Measurements from ENCODE around the gene CDH4. TPM values are rescaled to one million over a fixed set of nuclear protein-coding genes. Genes with fewer than 3 reads are reported as not detected.

The CDH4 gene
- total and polyA plus RNA-seq, 2 of the 8 experiments (the other 6 are each of a cell fraction or from before 2014, with no cell fraction given): 4.3 to 7.9 TPM

GRCh38 chr20:61861054-61861841 is 609.2 kb downstream of the CDH4 start:
- H2AFZ ChIP-seq (ENCODE audit: low read length): no peak overlapping the region
- H3K4me3 ChIP-seq (ENCODE audit: extremely low read depth in 1 of 4, insufficient read depth in 2 of 4, low read depth in 3 of 4, low read length in 4 of 4): no peak overlapping the region
- H3K4me2 ChIP-seq (ENCODE audit: insufficient read depth in 1 of 2, low read depth in 2 of 2, low read length in 2 of 2): no peak overlapping the region
- ChIA-PET POLR2A (ENCODE audit: partially characterized antibody) (no interaction called here), CTCF (ENCODE audit: partially characterized antibody) (interaction anchor here (0.7 to 2.6 kb wide), 13 partner anchors 9 to 252 kb away, joined by 3 to 12 read pairs (median 3); no protein-coding TSS in a partner anchor)
- H4K91ac ChIP-seq (replicated peaks; ENCODE audit: insufficient read length, low read length): no peak overlapping the region
- H3K23ac ChIP-seq (ENCODE audit: insufficient read length): no peak overlapping the region
- no peak overlapping the region for H2BK12ac ChIP-seq (ENCODE audit: low read depth, low read length)
- no peak overlapping the region for H3K14ac ChIP-seq (ENCODE audit: insufficient read length)
- WGBS, 2 experiments (ENCODE audit: extremely low coverage in 1 of 2, insufficient coverage in 1 of 2, insufficient read length in 1 of 2, insufficient replicate concordance in 2 of 2, low coverage in 1 of 2, low lambda C conversion rate in 2 of 2, missing lambda C conversion rate in 1 of 2): 91% methylated on average over 29 of the region's 33 CpGs; no CpG with 5 or more reads in 1 of the 2 experiments
- no peaks in the 10 kb centered on the region for H3K4me1 ChIP-seq (replicated peaks in 1 of 4; ENCODE audit: control insufficient read depth in 3 of 4, insufficient read depth in 4 of 4, low read length in 3 of 4)
- 0 out of 2 replicates have a peak overlapping the region, but pooled peaks have one; percentile 16 for H2BK15ac ChIP-seq (ENCODE audit: low read length)
- no peak overlapping the region for H3K27ac ChIP-seq (ENCODE audit: low read depth, low read length)
- FAIRE-seq (no peak), DNase-seq (ENCODE audit: low read depth in 1 of 2, low spot score in 2 of 2) (no peak)
- peaks cover 3 to 6% of the 10 kb centered on the region in 2 experiments for H4K20me1 ChIP-seq (replicated peaks in 1 of 2; ENCODE audit: control insufficient read depth in 1 of 2, insufficient read depth in 2 of 2, low read length in 2 of 2)
- no peak overlapping the region for H3K18ac ChIP-seq (ENCODE audit: extremely low read depth, low read length)
- no peak overlapping the region for H3K56ac ChIP-seq (replicated peaks; ENCODE audit: insufficient read length, low read depth, low read length)
- H2BK5ac ChIP-seq (ENCODE audit: low read depth, low read length): no peak overlapping the region
- no peaks in the 10 kb centered on the region for H3K9me3 ChIP-seq (ENCODE audit: insufficient read depth in 2 of 2, low read depth in 1 of 2, low read length in 1 of 2)
- no peak overlapping the region for H3K4ac ChIP-seq (replicated peaks; ENCODE audit: insufficient read length, low read depth, low read length)
- no peaks in the 10 kb centered on the region; the same call in 1 of the 2 replicates for H3K79me1 ChIP-seq (ENCODE audit: low read depth, low read length)
- no peak overlapping the region for H4K5ac ChIP-seq (ENCODE audit: insufficient read length, low read depth, low read length)
- H3K36me3 ChIP-seq (ENCODE audit: control insufficient read depth in 2 of 4, insufficient read depth in 4 of 4, low read length in 3 of 4): no peaks in the 10 kb centered on the region
- peaks cover 12% of the 10 kb centered on the region; the same call in 1 of the 2 replicates for H3K23me2 ChIP-seq (ENCODE audit: low read depth, low read length)
- no peak overlapping the region for H4K8ac ChIP-seq (ENCODE audit: extremely low read depth, insufficient read depth, low read length)
- H2BK20ac ChIP-seq (ENCODE audit: low read length): no peak overlapping the region
- H2BK120ac ChIP-seq (replicated peaks; ENCODE audit: low read depth, low read length): no peak overlapping the region
- peaks cover 0 to 4% (median 0%) of the 10 kb centered on the region in 4 experiments; a peak in 3 of 7 replicates for H3K27me3 ChIP-seq (replicated peaks in 1 of 4; ENCODE audit: control insufficient read depth in 3 of 4, extremely low read depth in 1 of 4, insufficient read depth in 3 of 4, low read length in 3 of 4)
- H2AK5ac ChIP-seq (ENCODE audit: low read depth, low read length): no peak overlapping the region
- H3K79me2 ChIP-seq (ENCODE audit: control insufficient read depth in 1 of 2, insufficient read depth in 2 of 2, low read length in 2 of 2): no peaks in the 10 kb centered on the region
- H3K9ac ChIP-seq (replicated peaks in 1 of 4; ENCODE audit: extremely low read depth in 1 of 4, low read depth in 3 of 4, low read length in 3 of 4): no peak overlapping the region
- TF ChIP-seq CREB1 (IDR thresholded peaks at IDR 0.05) (no peak), RAD21 (IDR thresholded peaks at IDR 0.05 in 1 of 2, conservative IDR thresholded peaks at IDR 0.05 in 1 of 2; ENCODE audit: low read depth in 2 of 2, low read length in 2 of 2) (peak; percentile 45 to 58)

All from H1 (cell line).